ENCODE results near the gene PCNX2.

PCNX2 gene

GRCh38 chr1:232978091-232978634, 317.4 kb downstream of the PCNX2 start:
- TF ChIP-seq, protein P1, sequence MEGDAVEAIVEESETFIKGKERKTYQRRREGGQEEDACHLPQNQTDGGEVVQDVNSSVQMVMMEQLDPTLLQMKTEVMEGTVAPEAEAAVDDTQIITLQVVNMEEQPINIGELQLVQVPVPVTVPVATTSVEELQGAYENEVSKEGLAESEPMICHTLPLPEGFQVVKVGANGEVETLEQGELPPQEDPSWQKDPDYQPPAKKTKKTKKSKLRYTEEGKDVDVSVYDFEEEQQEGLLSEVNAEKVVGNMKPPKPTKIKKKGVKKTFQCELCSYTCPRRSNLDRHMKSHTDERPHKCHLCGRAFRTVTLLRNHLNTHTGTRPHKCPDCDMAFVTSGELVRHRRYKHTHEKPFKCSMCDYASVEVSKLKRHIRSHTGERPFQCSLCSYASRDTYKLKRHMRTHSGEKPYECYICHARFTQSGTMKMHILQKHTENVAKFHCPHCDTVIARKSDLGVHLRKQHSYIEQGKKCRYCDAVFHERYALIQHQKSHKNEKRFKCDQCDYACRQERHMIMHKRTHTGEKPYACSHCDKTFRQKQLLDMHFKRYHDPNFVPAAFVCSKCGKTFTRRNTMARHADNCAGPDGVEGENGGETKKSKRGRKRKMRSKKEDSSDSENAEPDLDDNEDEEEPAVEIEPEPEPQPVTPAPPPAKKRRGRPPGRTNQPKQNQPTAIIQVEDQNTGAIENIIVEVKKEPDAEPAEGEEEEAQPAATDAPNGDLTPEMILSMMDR (IDR thresholded peaks at IDR 0.05): no peak

DNA sequence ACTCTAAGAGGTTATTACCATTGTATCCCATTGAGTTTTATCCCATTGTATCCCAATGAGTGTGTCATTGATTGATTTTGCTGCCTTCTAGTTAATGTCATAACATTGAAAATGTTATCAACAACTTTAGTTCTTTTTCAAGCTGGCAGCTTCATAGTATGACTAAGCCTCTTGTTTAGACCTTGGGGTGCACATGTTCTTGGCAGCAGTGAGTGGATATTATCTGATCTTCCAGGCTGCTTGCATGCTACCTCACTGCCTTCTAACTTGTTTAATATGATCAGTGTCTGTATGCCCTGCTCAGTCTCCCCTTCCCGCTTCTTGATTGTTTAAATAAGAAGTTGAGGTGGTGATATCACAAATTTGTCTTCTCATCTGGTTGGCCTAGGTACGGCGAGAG, 320.6 kb downstream of the PCNX2 start:
- TF ChIP-seq, protein P1 (IDR thresholded peaks at IDR 0.05): no peak

DNA sequence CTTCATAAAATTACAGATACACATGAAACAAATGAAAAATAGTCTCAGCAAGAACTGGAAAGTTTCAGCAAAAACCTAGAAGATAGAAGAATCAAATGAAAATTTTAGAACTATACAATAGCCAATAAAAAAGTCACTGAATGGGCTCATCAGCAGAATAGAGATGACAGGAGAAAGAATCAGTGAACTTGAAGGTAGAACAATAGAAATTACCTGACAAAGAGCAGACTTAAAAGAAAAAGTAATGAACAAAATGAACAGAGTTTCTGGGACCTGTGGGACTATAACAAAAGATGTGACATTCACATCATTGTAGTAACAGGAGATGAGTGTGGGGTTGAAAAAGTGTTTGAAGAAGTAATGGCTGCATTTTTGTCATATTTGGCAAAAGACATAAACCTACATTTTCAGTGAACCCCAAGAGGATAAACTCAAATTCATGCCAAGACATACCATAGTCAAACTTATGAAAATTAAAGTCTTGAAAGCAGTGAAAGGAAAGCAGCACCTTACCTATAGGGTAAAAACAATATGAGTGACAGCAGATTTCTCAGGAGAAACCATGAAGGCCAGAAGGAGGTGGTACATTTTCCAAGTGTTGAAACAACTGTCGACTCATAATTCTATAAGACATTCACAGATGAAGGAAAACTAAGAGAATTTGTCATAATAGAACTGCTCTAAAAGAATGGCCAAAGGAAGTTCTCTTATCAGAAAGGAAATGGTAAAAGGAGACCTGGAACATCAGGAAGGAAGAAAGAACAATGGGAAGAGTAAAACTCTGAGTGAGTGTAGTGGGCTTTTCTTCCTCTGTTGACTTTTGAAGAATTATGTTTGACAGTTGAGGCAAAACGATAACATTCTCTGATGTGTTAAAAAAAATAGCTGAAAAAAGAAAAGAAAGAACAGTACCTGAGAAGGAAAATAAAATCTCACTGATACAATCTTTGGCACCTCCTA, 321.6 kb downstream of the PCNX2 start:
- TF ChIP-seq, protein P1 (IDR thresholded peaks at IDR 0.05): no peak

GRCh38 chr1:232970508-232970907, 325.0 kb downstream of the PCNX2 start:
- TF ChIP-seq, protein P1 (IDR thresholded peaks at IDR 0.05): no peak

GRCh38 chr1:232969799-232970198, 325.7 kb downstream of the PCNX2 start:
- TF ChIP-seq, protein P1 (IDR thresholded peaks at IDR 0.05): no peak

- TF ChIP-seq, protein P1 (IDR thresholded peaks at IDR 0.05): no peak
These were observed 326.6 kb downstream of the PCNX2 start for GRCh38 chr1:232968965-232969364.

DNA sequence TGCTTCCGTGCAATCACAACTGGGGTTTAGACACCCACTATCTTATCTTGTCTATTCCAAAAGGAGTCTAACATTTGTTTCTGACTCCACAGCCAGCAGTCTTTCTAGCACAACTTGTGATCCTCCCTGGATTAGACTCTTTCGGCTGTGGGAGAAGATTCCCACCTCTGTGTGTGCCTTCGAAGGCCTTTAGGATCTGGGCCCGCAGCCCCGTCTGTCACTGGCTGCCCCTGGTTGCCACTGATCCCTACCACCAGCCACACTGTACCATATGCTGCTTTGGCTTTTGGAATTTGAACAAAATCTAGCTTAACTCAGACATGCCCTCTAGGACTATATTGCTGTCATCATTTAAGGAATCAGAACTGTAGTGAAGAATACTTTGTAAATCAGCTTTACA, 327.1 kb downstream of the PCNX2 start:
- TF ChIP-seq, protein P1 (IDR thresholded peaks at IDR 0.05): no peak
